GM18517 (cell line): Measurements from ENCODE around the gene RPN2.

Experiments
- ATAC-seq: cut with Tn5 transposase; IDR thresholded peaks from one replicate; pipeline ENCODE4 v1.9.1; 2021; ENCODE audit warnings: mild to moderate bottlenecking, moderate library complexity; ENCODE audit not compliant: unreplicated experiment

Gene RPN2

DNA sequence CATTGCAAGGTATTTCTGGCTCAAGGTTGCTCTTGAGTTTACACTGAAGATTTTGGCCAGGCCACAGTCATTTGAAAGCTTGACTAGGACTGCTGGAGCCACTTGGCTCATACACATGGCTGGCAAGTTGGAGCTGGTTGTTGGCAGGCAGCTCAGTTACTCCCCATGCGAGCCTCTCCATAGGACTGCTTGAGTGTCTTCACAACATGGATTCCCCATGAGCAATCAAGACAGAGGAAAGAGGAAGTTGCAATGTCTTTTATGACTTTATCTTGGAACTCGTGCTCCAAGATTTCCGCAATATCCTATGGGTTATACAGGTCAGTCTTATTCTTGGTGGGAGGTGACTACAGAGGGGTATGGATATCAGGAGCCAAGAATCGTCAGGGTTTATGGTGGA lies 109.0 kb downstream of the RPN2 start:
- no peak for ATAC-seq

- no peak for ATAC-seq
These were observed 111.2 kb downstream of the RPN2 start for GRCh38 chr20:37290158-37290810.
